Amniotic epithelial cell (primary cell): ENCODE data around the gene TXNRD1.
"Not testable (repeated sequence)": the region's sequence is repeated elsewhere in the genome, so short reads cannot be mapped to it uniquely, and the experiment has no call there.

Source experiments
- DNase-seq: peaks from one replicate; pipeline ENCODE4 v3.0.0-alpha.2; 2010; ENCODE audit warnings: low read depth

The TXNRD1 gene

DNA sequence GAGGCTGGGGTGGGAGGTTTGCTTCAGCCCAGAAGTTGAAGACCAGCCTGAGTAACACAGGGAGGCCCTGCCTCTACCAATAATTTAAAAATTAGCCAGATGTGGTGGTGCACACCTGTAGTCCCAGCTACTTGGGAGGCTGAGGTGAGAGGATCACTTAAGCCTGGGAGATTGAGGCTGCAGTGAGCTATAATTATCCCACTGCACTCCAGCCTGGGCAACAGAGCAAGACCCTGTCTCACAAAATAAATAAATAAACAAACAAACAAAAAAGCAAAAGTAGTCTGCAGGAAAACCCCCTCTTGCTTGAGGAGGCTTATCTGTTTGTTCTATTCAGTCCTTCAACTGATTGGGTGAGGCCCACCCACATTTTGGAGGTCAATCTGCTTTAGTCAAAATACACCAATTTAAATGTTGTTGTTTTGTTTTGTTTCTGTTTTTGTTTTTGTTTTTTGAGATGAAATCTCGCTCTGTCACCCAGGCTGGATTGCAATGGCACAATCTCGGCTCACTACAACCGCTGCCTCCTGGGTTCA is 24.9 kb upstream of the TXNRD1 start:
- no peak for DNase-seq

DNA sequence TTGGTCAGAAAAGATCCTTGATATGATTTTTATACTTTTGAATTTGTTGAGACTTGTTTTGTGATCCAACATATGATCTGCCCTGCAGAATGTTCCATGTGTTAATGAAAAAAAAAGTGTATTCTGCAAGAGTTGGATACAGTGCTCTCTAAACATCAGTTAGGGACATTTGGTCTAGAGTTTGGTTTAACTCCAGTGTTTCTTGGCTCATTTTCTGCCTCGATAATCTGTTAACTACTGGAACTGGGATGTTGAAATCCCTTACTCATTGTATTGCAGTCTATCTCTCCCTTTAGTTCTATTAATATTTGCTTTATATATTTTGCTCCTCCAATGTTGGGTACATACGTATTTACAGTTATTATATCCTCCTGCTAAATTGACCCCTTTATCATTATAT is 18.3 kb upstream of the TXNRD1 start:
- peak; percentile 56 for DNase-seq

GRCh38 chr12:104199964-104200363 is 15.6 kb upstream of the TXNRD1 start:
- no peak for DNase-seq

- DNase-seq: peak; percentile 72
Observed at GRCh38 chr12:104201238-104202001, 14.2 kb upstream of the TXNRD1 start.

GRCh38 chr12:104204690-104205480 is 10.7 kb upstream of the TXNRD1 start:
- DNase-seq: no peak

DNA sequence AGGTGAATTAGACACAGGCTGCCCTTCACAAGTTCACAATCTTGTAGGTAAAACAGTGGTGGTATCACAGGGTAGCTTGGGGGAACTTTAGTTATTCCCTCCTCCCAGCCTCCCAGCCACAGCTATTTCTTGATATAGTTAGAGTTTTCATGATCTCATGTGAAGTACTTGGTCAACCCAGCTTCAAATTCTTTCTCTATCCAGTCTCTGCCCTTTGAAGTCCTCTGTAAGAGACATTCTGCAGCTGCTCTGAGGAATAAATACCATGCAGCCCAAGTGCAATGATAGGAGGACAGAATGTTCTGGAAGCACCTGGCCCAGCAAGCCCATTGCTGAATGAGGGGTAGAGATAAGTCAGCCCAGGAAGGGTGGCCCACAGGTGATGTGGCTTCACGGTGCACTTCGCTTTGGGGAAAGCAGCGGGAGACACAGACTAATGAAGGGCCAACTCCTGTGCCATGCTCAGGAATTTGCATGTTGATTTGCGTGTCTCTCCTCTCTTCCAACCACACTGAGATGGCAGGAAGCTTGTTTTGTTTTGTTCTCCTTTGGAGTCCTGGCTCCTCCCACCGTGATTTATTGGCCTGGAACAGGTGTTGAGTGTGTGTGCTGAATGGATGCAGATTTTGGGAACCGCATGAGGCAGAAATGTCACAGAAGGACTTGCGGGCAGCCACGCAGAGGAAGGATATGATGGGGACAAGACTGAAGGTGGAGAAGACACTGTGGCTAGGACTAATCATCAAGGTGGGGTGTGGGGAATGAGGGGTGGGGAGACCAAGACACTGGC is 8.0 kb upstream of the TXNRD1 start:
- peak; percentile 29 for DNase-seq

- peak; percentile 63 for DNase-seq
Observed at GRCh38 chr12:104212516-104212915, 3.1 kb upstream of the TXNRD1 start.

DNA sequence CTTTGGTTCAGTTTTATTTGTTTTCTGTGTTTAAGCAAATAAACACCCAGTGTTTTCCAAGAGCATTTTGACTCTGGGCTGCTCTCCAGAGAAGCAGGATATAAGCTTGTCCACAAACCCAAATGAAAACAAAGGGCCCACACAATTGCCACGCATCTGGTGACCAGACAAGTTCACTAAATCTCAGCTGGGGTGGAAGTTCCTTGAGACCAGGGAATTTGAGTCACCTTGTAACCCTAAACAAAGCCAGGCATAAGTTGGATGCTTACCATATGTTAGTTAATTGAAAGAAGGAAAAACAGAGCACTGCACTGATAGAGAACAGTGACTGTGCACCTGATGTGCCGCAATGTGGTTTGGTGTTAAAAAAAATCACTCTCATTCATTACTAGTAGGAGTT is 1.6 kb upstream of the TXNRD1 start:
- no peak for DNase-seq

DNA sequence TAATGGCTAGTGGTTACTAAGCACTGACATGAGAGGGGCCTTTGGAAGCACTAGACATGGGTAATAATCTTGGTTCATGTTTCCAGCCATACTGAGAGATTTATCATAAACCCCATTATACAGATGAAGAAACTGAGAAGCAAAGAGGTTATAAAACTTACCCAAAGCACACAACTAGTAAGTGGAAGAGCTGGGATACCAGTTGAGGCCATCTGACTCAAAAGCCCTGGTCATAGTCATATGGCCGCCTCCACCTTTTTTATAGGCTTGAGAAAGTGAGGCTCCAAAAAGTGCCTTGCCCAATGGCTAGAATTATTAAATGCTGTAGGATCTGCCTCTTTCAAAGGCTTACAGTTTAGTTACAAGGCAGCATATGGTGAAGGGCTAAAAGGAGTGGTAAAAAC is 944 bp downstream of the TXNRD1 start:
- DNase-seq: no peak

DNA sequence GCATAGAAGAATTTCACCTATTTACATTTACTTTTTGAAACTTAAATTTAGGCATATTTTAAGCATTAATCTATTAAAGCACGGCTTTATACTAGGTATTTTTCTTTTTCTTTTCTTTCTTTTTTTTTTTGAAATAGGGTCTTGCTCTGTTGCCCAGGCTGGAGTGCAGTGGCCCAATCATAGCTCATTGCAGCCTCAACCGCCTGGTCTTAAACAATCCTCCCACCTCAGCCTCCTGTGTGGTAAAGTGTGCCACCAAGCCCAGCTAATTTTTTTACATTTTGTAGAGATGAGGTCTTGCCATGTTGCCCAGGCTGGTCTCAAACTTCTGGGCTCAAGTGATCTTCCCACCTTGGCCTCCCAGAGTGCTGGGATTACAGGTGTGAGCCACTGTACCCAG is 2.9 kb downstream of the TXNRD1 start:
- not testable (repeated sequence) for DNase-seq

DNA sequence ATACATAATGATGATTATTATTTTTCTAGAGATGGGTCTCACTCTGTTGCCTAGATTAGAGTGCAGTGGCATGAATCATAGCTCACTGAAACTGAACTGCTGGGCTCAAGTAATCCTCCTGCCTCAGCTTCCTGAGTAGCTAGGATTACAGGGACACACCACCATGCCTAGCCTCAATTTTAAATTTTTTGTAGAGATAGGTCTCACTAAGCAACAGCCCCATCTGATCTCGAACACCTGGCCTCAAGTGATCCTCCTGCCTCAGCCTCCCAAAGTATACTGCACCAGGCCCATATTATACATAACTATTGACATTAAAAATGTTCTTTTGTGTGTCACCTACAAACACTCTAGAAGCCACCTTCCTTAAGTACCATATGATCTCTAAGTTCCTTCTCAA is 3.4 kb downstream of the TXNRD1 start:
- peak; percentile 73 for DNase-seq

- peak; percentile 100 for DNase-seq
Observed at GRCh38 chr12:104219361-104219892, 3.8 kb downstream of the TXNRD1 start.

DNA sequence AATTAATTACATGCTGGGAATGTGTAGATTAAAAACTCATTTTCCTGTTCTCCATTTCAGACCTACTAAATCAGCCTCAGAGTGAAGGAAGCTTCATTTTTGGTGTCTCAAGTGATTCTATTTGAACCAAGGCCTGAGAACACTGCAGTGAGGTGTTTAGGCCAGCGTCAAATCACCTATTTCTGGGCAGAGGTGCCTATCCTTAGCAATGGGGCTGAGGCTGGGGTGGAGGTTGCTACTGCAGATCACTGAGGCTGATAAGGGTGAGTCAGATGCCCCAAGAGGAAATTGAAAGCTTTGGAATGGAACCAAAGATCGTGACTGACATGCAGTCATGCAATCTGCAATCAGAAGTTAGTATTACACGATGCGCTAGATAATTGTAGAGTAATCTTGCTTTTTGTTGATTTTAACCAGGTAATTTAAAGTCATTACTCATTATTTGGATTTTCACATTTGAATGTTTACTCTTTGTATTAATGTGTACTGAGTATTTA is 4.4 kb downstream of the TXNRD1 start:
- peak; percentile 93 for DNase-seq

GRCh38 chr12:104220931-104221330 is 5.4 kb downstream of the TXNRD1 start:
- no peak for DNase-seq

GRCh38 chr12:104222976-104223375 is 7.4 kb downstream of the TXNRD1 start:
- peak; percentile 32 for DNase-seq

DNA sequence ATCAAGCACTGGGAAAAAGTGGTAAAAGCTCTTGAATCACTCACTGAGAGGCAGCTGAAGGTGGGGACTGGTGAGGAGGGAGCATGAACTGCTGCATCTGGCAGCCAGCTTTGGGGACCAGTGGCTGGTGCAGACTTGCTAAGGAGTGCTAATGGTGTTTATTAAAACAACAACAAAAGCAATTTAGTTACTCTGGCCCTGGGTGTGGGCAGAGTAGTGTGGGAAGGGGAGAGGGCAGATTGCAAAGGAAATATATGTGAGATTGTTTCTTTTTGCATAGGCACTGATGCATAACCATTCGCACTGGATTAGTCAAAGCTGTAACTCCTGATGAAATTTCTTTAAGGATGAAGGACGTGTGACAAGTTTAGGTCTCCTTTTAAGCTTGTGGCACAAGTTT is 8.1 kb downstream of the TXNRD1 start:
- no peak for DNase-seq

- peak; percentile 38 for DNase-seq
Observed at GRCh38 chr12:104226672-104227071, 11.1 kb downstream of the TXNRD1 start.

GRCh38 chr12:104230304-104231095 is 14.9 kb downstream of the TXNRD1 start:
- DNase-seq: no peak

DNA sequence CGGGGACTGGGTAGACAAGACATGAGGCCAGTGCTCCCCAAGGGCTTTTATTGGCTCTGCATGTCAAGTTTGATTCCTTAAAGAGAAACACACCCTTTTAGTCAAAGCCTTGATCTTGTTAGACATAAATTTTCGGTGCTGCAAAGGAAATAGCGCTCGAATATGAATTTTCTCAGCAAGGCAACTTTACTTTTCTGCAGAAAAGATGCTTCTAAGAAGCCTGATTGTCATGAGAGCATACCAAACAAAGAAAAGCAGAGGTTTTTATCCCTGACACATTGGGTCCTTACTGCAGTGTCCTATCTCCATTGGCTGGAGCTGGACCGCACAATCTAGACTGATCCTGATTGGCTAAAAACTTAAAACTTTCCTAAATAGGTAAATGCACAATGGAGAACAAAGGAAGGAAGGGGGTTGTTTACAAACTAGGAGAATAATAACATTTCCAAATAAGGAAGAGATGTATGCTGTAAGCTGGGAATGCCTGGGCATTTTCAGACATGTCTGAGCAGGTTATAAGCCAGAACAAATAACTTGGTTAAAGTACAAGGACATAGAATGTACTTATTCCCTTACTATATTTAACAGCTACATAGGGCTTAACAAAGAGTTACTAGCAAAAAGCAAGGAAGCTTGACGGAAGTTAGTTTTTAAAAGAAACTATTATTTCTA is 17.2 kb downstream of the TXNRD1 start:
- DNase-seq: no peak

DNA sequence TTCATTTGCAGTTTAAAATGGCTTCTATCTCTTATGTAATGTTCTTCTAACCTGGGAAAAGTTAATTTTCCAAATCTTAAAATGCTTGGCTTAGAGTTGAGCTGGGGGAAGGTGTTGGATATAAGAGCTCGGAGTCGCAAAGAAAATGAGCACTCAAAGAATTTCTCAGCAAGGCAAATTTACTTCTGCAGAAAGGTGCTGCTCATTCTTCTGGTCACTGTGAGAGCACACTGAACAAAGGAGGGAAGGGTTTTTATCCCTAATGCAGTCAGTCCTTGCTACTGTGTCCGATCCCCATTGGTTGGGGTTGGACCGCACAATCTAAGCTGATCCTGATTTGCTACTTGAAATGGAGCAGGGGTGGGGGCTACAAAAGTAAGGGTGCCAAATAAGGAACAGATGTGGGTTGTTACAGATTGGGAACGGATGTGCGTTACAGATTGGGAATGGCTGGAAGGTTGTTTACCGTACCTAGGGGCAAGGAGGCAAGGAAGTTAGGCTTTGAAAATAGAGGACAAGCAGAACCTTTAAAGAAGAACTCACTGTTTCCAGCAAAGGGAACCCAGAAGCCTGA is 19.4 kb downstream of the TXNRD1 start:
- DNase-seq: no peak
